H1 (cell line): Measurements from ENCODE around the gene COL9A2. TPM values are rescaled to one million over a fixed set of nuclear protein-coding genes. Genes with fewer than 3 reads are reported as not detected.
A peak's percentile ranks its signal among the peaks of the same experiment; 100 is the strongest.

Experiments
- CTCF ChIA-PET: fragments of 300-600 bp; sonication (Branson Sonifier 250); formaldehyde crosslinking; loops from one replicate; lab custom pipeline; 2021; ENCODE audit not compliant: partially characterized antibody; lab: Charles Lee
- POLR2A ChIA-PET: fragments of 300-600 bp; sonication (Branson Sonifier 250); formaldehyde crosslinking; loops from one replicate; lab custom pipeline; 2021; ENCODE audit warnings: inconsistent platforms; ENCODE audit not compliant: partially characterized antibody; lab: Charles Lee
- DNase-seq, 2 experiments: peaks; one replicate each; pipeline versions ENCODE4 v3.0.0 to v3.0.0-alpha.2; 2010 to 2022; ENCODE audit warnings: low spot score in 2 of 2, low read depth in 1 of 2, mixed read lengths in 1 of 2
- FAIRE-seq: peaks from 2 replicates; lab custom pipeline; 2011; peaks lifted over from hg19 to GRCh38; lab: Jason Lieb, UNC
- H2AFZ ChIP-seq: 2 replicates; pipeline ENCODE4 v1.8.1; 2012; ENCODE audit warnings: low read length, inconsistent platforms
- H2AK5ac ChIP-seq: 2 replicates; pipeline ENCODE4 v1.6.1; 2013; ENCODE audit warnings: low read depth, low read length
- H2BK120ac ChIP-seq: replicated peaks from 2 replicates; pipeline ENCODE3; 2013; ENCODE audit warnings: low read depth, low read length, inconsistent platforms
- H2BK12ac ChIP-seq: 2 replicates; pipeline ENCODE4 v1.6.1; 2013; ENCODE audit warnings: low read depth, low read length
- H2BK15ac ChIP-seq: 2 replicates; pipeline ENCODE4 v1.6.1; 2013; ENCODE audit warnings: low read length
- H2BK20ac ChIP-seq: 2 replicates; pipeline ENCODE4 v1.6.1; 2013; ENCODE audit warnings: low read length
- H2BK5ac ChIP-seq: 2 replicates; pipeline ENCODE4 v1.6.1; 2013; ENCODE audit warnings: low read depth, low read length
- H3K14ac ChIP-seq: 2 replicates; pipeline ENCODE4 v1.6.1; 2013; ENCODE audit warnings: inconsistent platforms; ENCODE audit not compliant: insufficient read length
- H3K18ac ChIP-seq: 2 replicates; pipeline ENCODE4 v1.6.1; 2013; ENCODE audit warnings: low read length; ENCODE audit errors: extremely low read depth
- H3K23ac ChIP-seq: 2 replicates; pipeline ENCODE4 v1.6.1; 2013; ENCODE audit warnings: inconsistent platforms; ENCODE audit not compliant: insufficient read length
- H3K23me2 ChIP-seq: 2 replicates; pipeline ENCODE4 v1.6.1; 2013; ENCODE audit warnings: low read depth, low read length
- H3K27ac ChIP-seq: 2 replicates; pipeline ENCODE4 v1.6.1; 2011; ENCODE audit warnings: low read depth, low read length, inconsistent platforms
- H3K27me3 ChIP-seq, 4 experiments: replicated peaks in 1 of 4; 1 replicate in 1 of 4; 2 replicates in 3 of 4; pipeline versions ENCODE4 v1.6.1 to v1.8.1; 2011 to 2013; ENCODE audit warnings: low read length in 3 of 4, mild to moderate bottlenecking in 3 of 4, inconsistent platforms in 2 of 4, mixed read lengths in 2 of 4, moderate library complexity in 1 of 4; ENCODE audit not compliant: control insufficient read depth in 3 of 4, insufficient read depth in 3 of 4; ENCODE audit errors: extremely low read depth in 1 of 4
- H3K36me3 ChIP-seq, 4 experiments: 2 replicates each; pipeline versions ENCODE4 v1.6.1 to v1.8.1; 2011 to 2013; ENCODE audit warnings: mild to moderate bottlenecking in 4 of 4, low read length in 3 of 4, moderate library complexity in 2 of 4, control low read depth in 1 of 4, inconsistent platforms in 1 of 4; ENCODE audit not compliant: insufficient read depth in 4 of 4, control insufficient read depth in 2 of 4
- H3K4ac ChIP-seq: replicated peaks from 2 replicates; pipeline ENCODE3; 2013; ENCODE audit warnings: low read length, low read depth, mixed read lengths, inconsistent platforms; ENCODE audit not compliant: insufficient read length
- H3K4me1 ChIP-seq, 4 experiments: replicated peaks in 1 of 4; 1 replicate in 1 of 4; 2 replicates in 3 of 4; pipeline versions ENCODE4 v1.6.1 to v1.8.1; 2011 to 2013; ENCODE audit warnings: low read length in 3 of 4, inconsistent platforms in 2 of 4, mixed read lengths in 1 of 4; ENCODE audit not compliant: insufficient read depth in 4 of 4, control insufficient read depth in 3 of 4
- H3K4me2 ChIP-seq, 2 experiments: 2 replicates each; pipeline versions ENCODE4 v1.6.1 to v1.8.1; 2011 to 2013; ENCODE audit warnings: low read depth in 2 of 2, low read length in 2 of 2, control low read depth in 1 of 2, inconsistent platforms in 1 of 2, mild to moderate bottlenecking in 1 of 2; ENCODE audit not compliant: insufficient read depth in 1 of 2
- H3K4me3 ChIP-seq, 4 experiments: fragments of 200-600, 300-600 bp in 1 of 4; sonication (generic), shearing (Covaris generic), sonication (Bioruptor Twin) in 1 of 4; 2 replicates each; pipeline versions ENCODE4 v1.5.1 to v1.8.1; 2011 to 2016; ENCODE audit warnings: low read length in 4 of 4, low read depth in 3 of 4, control low read depth in 2 of 4, inconsistent platforms in 2 of 4, mild to moderate bottlenecking in 2 of 4, mixed read lengths in 1 of 4, moderate library complexity in 1 of 4; ENCODE audit not compliant: insufficient read depth in 2 of 4; ENCODE audit errors: extremely low read depth in 1 of 4
- H3K56ac ChIP-seq: replicated peaks from 2 replicates; pipeline ENCODE3; 2013; ENCODE audit warnings: low read depth, mild to moderate bottlenecking, mixed read lengths, low read length, inconsistent platforms; ENCODE audit not compliant: insufficient read length
- H3K79me1 ChIP-seq: 2 replicates; pipeline ENCODE4 v1.6.1; 2013; ENCODE audit warnings: low read depth, low read length, control low read depth
- H3K79me2 ChIP-seq, 2 experiments: 2 replicates each; pipeline versions ENCODE4 v1.6.1 to v1.8.1; 2012 to 2013; ENCODE audit warnings: low read length in 2 of 2, mild to moderate bottlenecking in 2 of 2, inconsistent platforms in 1 of 2; ENCODE audit not compliant: insufficient read depth in 2 of 2, control insufficient read depth in 1 of 2
- H3K9ac ChIP-seq, 4 experiments: replicated peaks in 1 of 4; 1 replicate in 1 of 4; 2 replicates in 3 of 4; pipeline versions ENCODE4 v1.6.1 to v1.8.1; 2011 to 2013; ENCODE audit warnings: low read depth in 3 of 4, low read length in 3 of 4, control low read depth in 2 of 4, mild to moderate bottlenecking in 2 of 4, moderate library complexity in 2 of 4, inconsistent platforms in 1 of 4; ENCODE audit errors: extremely low read depth in 1 of 4
- H3K9me3 ChIP-seq, 2 experiments: 2 replicates each; pipeline versions ENCODE4 v1.6.1 to v1.8.1; 2012 to 2013; ENCODE audit warnings: mild to moderate bottlenecking in 2 of 2, moderate library complexity in 2 of 2, control low read depth in 1 of 2, inconsistent platforms in 1 of 2, low read depth in 1 of 2, low read length in 1 of 2, mixed read lengths in 1 of 2; ENCODE audit not compliant: insufficient read depth in 2 of 2
- H4K20me1 ChIP-seq, 2 experiments: replicated peaks in 1 of 2; 2 replicates each; pipeline versions ENCODE3 to v1.8.1; 2011 to 2013; ENCODE audit warnings: inconsistent platforms in 2 of 2, low read length in 2 of 2, mild to moderate bottlenecking in 1 of 2; ENCODE audit not compliant: insufficient read depth in 2 of 2, control insufficient read depth in 1 of 2
- H4K5ac ChIP-seq: 2 replicates; pipeline ENCODE4 v1.6.1; 2013; ENCODE audit warnings: low read length, low read depth, mixed read lengths, inconsistent platforms; ENCODE audit not compliant: insufficient read length
- H4K8ac ChIP-seq: 2 replicates; pipeline ENCODE4 v1.8.0; 2013; ENCODE audit warnings: mild to moderate bottlenecking, moderate library complexity, low read length, inconsistent platforms; ENCODE audit not compliant: insufficient read depth; ENCODE audit errors: extremely low read depth
- H4K91ac ChIP-seq: replicated peaks from 2 replicates; pipeline ENCODE3; 2013; ENCODE audit warnings: low read length, mixed read lengths, inconsistent platforms; ENCODE audit not compliant: insufficient read length
- CBX5 ChIP-seq: fragments of 300-800, 300-1000 bp; sonication (generic); IDR thresholded peaks from 2 replicates; pipeline ENCODE4 v1.7.1; 2016; ENCODE audit warnings: antibody characterized with exemption, low read length, low read depth
- JUND ChIP-seq: IDR thresholded peaks from 2 replicates; pipeline ENCODE4 v1.6.1; 2011; ENCODE audit warnings: mild to moderate bottlenecking, improper control_type of control experiment, low read length
- KDM4A ChIP-seq: IDR thresholded peaks from one replicate; pipeline ENCODE4 v1.7.1; 2012; ENCODE audit warnings: low read depth, mild to moderate bottlenecking, moderate library complexity, low read length, inconsistent platforms; ENCODE audit not compliant: severe bottlenecking
- MAFK ChIP-seq: IDR thresholded peaks from 2 replicates; pipeline ENCODE4 v1.6.1; 2012; ENCODE audit warnings: low read depth, mild to moderate bottlenecking, improper control_type of control experiment, low read length
- POLR2A ChIP-seq, 2 experiments: IDR thresholded peaks; 1 replicate in 1 of 2; 2 replicates in 1 of 2; pipeline ENCODE4 v1.6.1; 2011; ENCODE audit warnings: low read depth in 2 of 2, low read length in 2 of 2, mild to moderate bottlenecking in 2 of 2; ENCODE audit errors: control extremely low read depth in 1 of 2
- RAD21 ChIP-seq, 2 experiments: IDR thresholded peaks in 1 of 2; conservative IDR thresholded peaks in 1 of 2; 2 replicates each; pipeline ENCODE4 v1.6.1; 2011; ENCODE audit warnings: low read depth in 2 of 2, low read length in 2 of 2, improper control_type of control experiment in 1 of 2, inconsistent platforms in 1 of 2, mild to moderate bottlenecking in 1 of 2, moderate library complexity in 1 of 2
- SAP30 ChIP-seq: fragments of 300-600 bp; sonication (generic); IDR thresholded peaks from 2 replicates; pipeline ENCODE4 v1.7.1; 2012; ENCODE audit warnings: low read length, moderate library complexity, mild to moderate bottlenecking, inconsistent platforms; ENCODE audit not compliant: insufficient read depth, insufficient replicate concordance
- SIRT6 ChIP-seq: IDR thresholded peaks from one replicate; pipeline ENCODE4 v1.7.1; 2012; ENCODE audit warnings: low read length, inconsistent platforms
- WGBS, 2 experiments: shearing (Covaris generic) in 1 of 2; methylation state at CpG; one replicate each; pipeline versions ENCODE4 v1.1.6 to v1.1.7; 2013 to 2015; ENCODE audit warnings: low lambda C conversion rate in 2 of 2, mixed read lengths in 2 of 2, inconsistent platforms in 1 of 2, low coverage in 1 of 2, missing lambda C conversion rate in 1 of 2; ENCODE audit not compliant: insufficient replicate concordance in 2 of 2, insufficient coverage in 1 of 2, insufficient read length in 1 of 2; ENCODE audit errors: extremely low coverage in 1 of 2, missing lambda C conversion rate in 1 of 2; 5-methylcytosine and 5-hydroxymethylcytosine counted together
- polyA plus RNA-seq, 7 experiments: library from polyadenylated mRNA; depleted of rRNA in 3 of 7; stranded (reverse) in 5 of 7; unstranded in 2 of 7; fragments of >200 nt in 5 of 7; fragments of 200-250 nt in 2 of 7; gene quantifications; 1 replicate in 5 of 7; 2 replicates in 1 of 7; 4 replicates in 1 of 7; pipeline versions ENCODE4 v1.2.1 to v1.2.3, GENCODE V29; 2011 to 2013; ENCODE audit warnings: missing spikeins in 2 of 7, mixed read lengths in 2 of 7
- total RNA-seq: library from RNA; stranded (reverse); fragmentation: NEBNext Ultra II Directional; extraction: Animal tissue kit (Norgen Biotek cat#: 25700); gene quantifications from 2 replicates; pipeline ENCODE4 v1.2.1, GENCODE V29; 2021

COL9A2 gene
- total and polyA plus RNA-seq, 2 of the 8 experiments (the other 6 are each of a cell fraction or from before 2014, with no cell fraction given) = 3.2 to 3.3 TPM

- no peak overlapping the region for H2BK12ac ChIP-seq
- H3K9ac ChIP-seq = peak overlapping the region; percentile 90 to 97 (median 91)
- H2BK20ac ChIP-seq = no peak overlapping the region
- H3K4me1 ChIP-seq = no peaks in the 10 kb centered on the region; a peak in 1 of 7 replicates
- no peak overlapping the region for H3K4ac ChIP-seq
- peak overlapping the region; percentile 89 for H2BK5ac ChIP-seq
- TF ChIP-seq KDM4A (no peak), POLR2A (IDR thresholded peaks at IDR 0.05; ENCODE audit: control extremely low read depth in 1 of 2, low read depth in 2 of 2, low read length in 2 of 2) (peak in 1 of 2 experiments; percentile 8; a peak in 1 of 3 replicates), JUND (no peak), MAFK (no peak), RAD21 (IDR thresholded peaks at IDR 0.05 in 1 of 2, conservative IDR thresholded peaks at IDR 0.05 in 1 of 2; ENCODE audit: low read depth in 2 of 2, low read length in 2 of 2) (no peak), CBX5 (no peak), SAP30 (no peak), SIRT6 (no peak)
- H3K9me3 ChIP-seq = no peaks in the 10 kb centered on the region
- H3K36me3 ChIP-seq = peaks cover 4 to 34% (median 21%) of the 10 kb centered on the region in 4 experiments; a peak in 6 of 8 replicates
- peak overlapping the region; percentile 90 to 99 (median 97) for H3K4me3 ChIP-seq
- H4K8ac ChIP-seq = peak overlapping the region; percentile 97
- H3K23me2 ChIP-seq = no peaks in the 10 kb centered on the region
- no peak overlapping the region for H2AK5ac ChIP-seq
- peak overlapping the region; percentile 49 to 71 for H3K4me2 ChIP-seq
- H3K18ac ChIP-seq = 0 out of 2 replicates have a peak overlapping the region, but pooled peaks have one; percentile 62
- no peak overlapping the region for H2BK120ac ChIP-seq
- no peak for FAIRE-seq
- ChIA-PET POLR2A (interaction anchor here (0.6 to 2.4 kb wide), 11 partner anchors 9 to 218 kb away, joined by 3 to 7 read pairs (median 3); partner anchors contain the start of genes CAP1, RLF and TMCO2), CTCF (interaction anchor here (1.0 to 1.4 kb wide), 3 partner anchors 23 to 77 kb away, joined by 3 read pairs; no protein-coding TSS in a partner anchor)
- no peak for DNase-seq
- H2BK15ac ChIP-seq = no peak overlapping the region
- peak overlapping the region; percentile 88 for H3K27ac ChIP-seq
- H4K5ac ChIP-seq = peak overlapping the region; percentile 35
- H3K23ac ChIP-seq = no peak overlapping the region
- peaks cover 0 to 1% of the 10 kb centered on the region in 2 experiments for H4K20me1 ChIP-seq
- peak overlapping the region; percentile 57 for H4K91ac ChIP-seq
- peak overlapping the region; percentile 97 for H2AFZ ChIP-seq
- no peak overlapping the region for H3K56ac ChIP-seq
- WGBS, 2 experiments = 5% methylated on average over 10 of the region's 10 CpGs; no CpG with 5 or more reads in 1 of the 2 experiments
- H3K79me2 ChIP-seq = peaks cover 0 to 25% of the 10 kb centered on the region in 2 experiments; a peak in 2 of 4 replicates
- no peaks in the 10 kb centered on the region for H3K79me1 ChIP-seq
- no peak overlapping the region for H3K14ac ChIP-seq
- H3K27me3 ChIP-seq = no peaks in the 10 kb centered on the region
These were observed 58.7 kb downstream of the COL9A2 start for GRCh38 chr1:40258445-40258769.
